ENCODE results near the gene BABAM2. TPM values are rescaled to one million over a fixed set of nuclear protein-coding genes. Genes with fewer than 3 reads are reported as not detected.

BABAM2 gene
- total and polyA plus RNA-seq, 7 donors: 22.9 to 52.3 (median 25.2) TPM

- TF ChIP-seq POLR2AphosphoS5 (IDR thresholded peaks at IDR 0.05): no peak
- no peak for TF ChIP-seq POLR2A (IDR thresholded peaks at IDR 0.05)
- 99% methylated on average over 2 of the region's 2 CpGs for WGBS, 2 donors
- H3K4me1 ChIP-seq: peaks cover 0 to 20% (median 19%) of the 10 kb centered on the region in 4 donors
- H3K9me3 ChIP-seq: no peaks in the 10 kb centered on the region
- DNase-seq: no peak
- intact Hi-C loops (cut with DNase I): no loop called here
- H3K27me3 ChIP-seq: no peaks in the 10 kb centered on the region
- no peak overlapping the region for H3K4me3 ChIP-seq
- no peak overlapping the region for H3K27ac ChIP-seq
- no peaks in the 10 kb centered on the region for H3K36me3 ChIP-seq
Observed at GRCh38 chr2:28297531-28297930, 407.0 kb downstream of the BABAM2 start.

GRCh38 chr2:28298406-28298805, 407.9 kb downstream of the BABAM2 start:
- TF ChIP-seq POLR2AphosphoS5 (IDR thresholded peaks at IDR 0.05) (no peak), EP300 (IDR thresholded peaks at IDR 0.05) (no peak), POLR2A (IDR thresholded peaks at IDR 0.05) (no peak)
- TF ChIP-seq, protein P1, sequence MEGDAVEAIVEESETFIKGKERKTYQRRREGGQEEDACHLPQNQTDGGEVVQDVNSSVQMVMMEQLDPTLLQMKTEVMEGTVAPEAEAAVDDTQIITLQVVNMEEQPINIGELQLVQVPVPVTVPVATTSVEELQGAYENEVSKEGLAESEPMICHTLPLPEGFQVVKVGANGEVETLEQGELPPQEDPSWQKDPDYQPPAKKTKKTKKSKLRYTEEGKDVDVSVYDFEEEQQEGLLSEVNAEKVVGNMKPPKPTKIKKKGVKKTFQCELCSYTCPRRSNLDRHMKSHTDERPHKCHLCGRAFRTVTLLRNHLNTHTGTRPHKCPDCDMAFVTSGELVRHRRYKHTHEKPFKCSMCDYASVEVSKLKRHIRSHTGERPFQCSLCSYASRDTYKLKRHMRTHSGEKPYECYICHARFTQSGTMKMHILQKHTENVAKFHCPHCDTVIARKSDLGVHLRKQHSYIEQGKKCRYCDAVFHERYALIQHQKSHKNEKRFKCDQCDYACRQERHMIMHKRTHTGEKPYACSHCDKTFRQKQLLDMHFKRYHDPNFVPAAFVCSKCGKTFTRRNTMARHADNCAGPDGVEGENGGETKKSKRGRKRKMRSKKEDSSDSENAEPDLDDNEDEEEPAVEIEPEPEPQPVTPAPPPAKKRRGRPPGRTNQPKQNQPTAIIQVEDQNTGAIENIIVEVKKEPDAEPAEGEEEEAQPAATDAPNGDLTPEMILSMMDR (IDR thresholded peaks at IDR 0.05): no peak
- no peak overlapping the region for H3K4me3 ChIP-seq
- no peaks in the 10 kb centered on the region for H3K27me3 ChIP-seq
- peak overlapping the region in 1 of 4 donors; percentile 89 for H3K27ac ChIP-seq
- no peak for DNase-seq
- no peaks in the 10 kb centered on the region for H3K9me3 ChIP-seq
- H3K4me1 ChIP-seq: peaks cover 0 to 20% (median 19%) of the 10 kb centered on the region in 4 donors
- intact Hi-C loops (cut with DNase I): no loop called here
- 88 to 94% methylated on average over 3 of the region's 3 CpGs for WGBS, 2 donors
- no peaks in the 10 kb centered on the region for H3K36me3 ChIP-seq

DNA sequence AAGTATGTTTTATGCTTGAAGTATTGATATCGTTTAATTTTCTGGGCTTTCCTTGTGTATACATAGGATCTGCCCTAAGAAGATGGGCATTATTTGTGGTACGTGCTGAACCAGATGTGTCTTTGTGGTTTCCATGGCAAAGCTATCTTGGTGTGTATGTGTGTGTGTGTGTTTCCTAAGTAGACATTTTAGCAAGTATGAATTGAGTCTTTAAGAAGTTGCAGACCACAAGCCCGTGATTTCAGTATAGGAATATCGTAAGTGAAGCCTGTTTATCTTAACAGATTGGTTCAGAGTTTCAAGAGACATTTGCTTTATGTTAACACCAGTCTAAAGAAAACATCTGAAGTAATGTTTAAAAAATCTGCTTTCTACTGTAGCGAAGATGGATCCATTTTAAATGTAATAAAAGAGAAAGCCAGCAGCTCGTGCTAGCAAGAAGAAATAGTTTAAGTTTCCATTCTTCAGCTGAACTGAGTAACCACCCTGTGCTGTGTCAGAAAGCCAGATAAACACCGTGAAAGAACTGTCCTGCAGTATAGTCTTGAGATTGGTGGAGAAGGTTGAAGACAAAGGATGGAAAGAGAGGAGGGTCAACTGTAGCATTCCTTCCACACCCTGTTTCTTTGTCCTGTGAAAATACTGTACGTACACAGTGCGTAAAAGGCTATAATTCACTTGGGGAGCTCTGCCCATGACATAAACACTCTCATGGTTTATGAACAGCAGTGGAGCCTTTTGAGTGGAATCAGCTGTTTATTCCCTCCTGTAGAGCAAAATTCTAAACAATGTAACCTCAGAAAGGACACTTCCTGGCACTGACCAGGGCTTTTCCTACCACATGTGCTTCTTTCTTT, 410.2 kb downstream of the BABAM2 start:
- WGBS, 2 donors: 65 to 68% methylated on average over 9 of the region's 9 CpGs
- peak overlapping the region; percentile 72 to 89 (median 82) for H3K27ac ChIP-seq
- intact Hi-C loops (cut with DNase I): loop anchor here (1.0 to 5.0 kb wide), 4 partner anchors 42 to 528 kb away; partner anchors contain the start of genes BABAM2, MRPL33 and RBKS
- no peaks in the 10 kb centered on the region for H3K27me3 ChIP-seq
- H3K9me3 ChIP-seq: no peaks in the 10 kb centered on the region
- peak; percentile 77 for DNase-seq
- peaks cover 0 to 20% (median 19%) of the 10 kb centered on the region in 4 donors for H3K4me1 ChIP-seq
- TF ChIP-seq POLR2A (IDR thresholded peaks at IDR 0.05): no peak
- TF ChIP-seq, protein P1 (IDR thresholded peaks at IDR 0.05): no peak
- TF ChIP-seq EP300 (IDR thresholded peaks at IDR 0.05): peak; percentile 86 to 97 (median 96)
- TF ChIP-seq POLR2AphosphoS5 (IDR thresholded peaks at IDR 0.05): peak; percentile 76 to 91 (median 84)
- no peaks in the 10 kb centered on the region for H3K36me3 ChIP-seq
- peak overlapping the region; percentile 13 to 36 (median 26) for H3K4me3 ChIP-seq

DNA sequence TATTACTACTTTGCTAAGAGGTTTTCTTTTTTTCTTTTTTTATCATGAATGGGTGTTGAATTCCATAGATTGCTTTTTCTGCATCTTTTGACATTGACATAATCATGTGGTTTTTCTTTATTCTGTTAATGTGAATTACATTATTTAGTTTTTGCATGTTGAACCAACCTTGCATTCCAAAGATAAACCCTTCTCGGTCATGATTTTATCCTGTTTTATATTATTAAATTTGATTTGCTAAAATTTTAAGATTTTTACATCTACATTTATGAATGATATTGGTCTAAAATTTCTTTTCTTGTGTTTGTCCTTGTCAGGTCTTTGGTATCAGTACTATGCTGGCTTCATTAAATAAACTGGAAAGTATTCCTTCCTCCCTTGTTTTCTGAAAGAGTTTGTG, 414.7 kb downstream of the BABAM2 start:
- no peak overlapping the region for H3K4me3 ChIP-seq
- intact Hi-C loops (cut with DNase I): no loop called here
- no peak overlapping the region for H3K27ac ChIP-seq
- H3K27me3 ChIP-seq: no peaks in the 10 kb centered on the region
- WGBS, 2 donors: 96 to 97% methylated on average over 1 of the region's 1 CpG
- peaks cover 0 to 16% (median 12%) of the 10 kb centered on the region in 4 donors for H3K4me1 ChIP-seq
- TF ChIP-seq EP300 (IDR thresholded peaks at IDR 0.05): no peak
- no peak for TF ChIP-seq POLR2A (IDR thresholded peaks at IDR 0.05)
- TF ChIP-seq POLR2AphosphoS5 (IDR thresholded peaks at IDR 0.05): no peak
- TF ChIP-seq, protein P1 (IDR thresholded peaks at IDR 0.05): no peak
- DNase-seq: no peak
- no peaks in the 10 kb centered on the region for H3K9me3 ChIP-seq
- no peaks in the 10 kb centered on the region for H3K36me3 ChIP-seq

DNA sequence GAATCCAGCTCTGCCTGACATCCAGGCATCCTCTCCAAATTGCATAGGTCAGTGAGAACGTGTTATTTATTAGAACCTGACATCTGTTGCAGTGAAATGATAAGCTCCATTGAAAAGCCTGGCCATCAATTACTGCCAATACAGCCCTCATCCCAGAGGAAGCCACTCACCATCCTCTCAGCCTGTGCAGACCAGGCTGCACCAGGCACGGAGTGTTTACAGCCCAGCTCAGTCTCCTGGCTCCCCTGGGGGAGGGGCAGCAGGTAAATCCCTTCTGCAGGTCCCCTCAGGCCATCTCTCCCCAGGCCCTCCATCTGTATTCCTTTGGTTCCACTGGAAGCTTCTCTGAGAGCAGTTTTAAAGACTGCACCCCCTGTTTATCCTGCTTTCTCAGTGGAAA, 419.6 kb downstream of the BABAM2 start:
- Histone ChIP-seq H3K4me3 (no peak overlapping the region), H3K27ac (no peak overlapping the region), H3K36me3 (no peaks in the 10 kb centered on the region), H3K9me3 (no peaks in the 10 kb centered on the region), H3K27me3 (no peaks in the 10 kb centered on the region), H3K4me1 (peaks cover 0 to 14% (median 2%) of the 10 kb centered on the region in 4 donors)
- no peak for DNase-seq
- TF ChIP-seq POLR2AphosphoS5 (IDR thresholded peaks at IDR 0.05) (no peak), EP300 (IDR thresholded peaks at IDR 0.05) (no peak), POLR2A (IDR thresholded peaks at IDR 0.05) (no peak)
- TF ChIP-seq, protein P1 (IDR thresholded peaks at IDR 0.05): no peak
- intact Hi-C loops (cut with DNase I): no loop called here
- 86 to 89% methylated on average over 2 of the region's 2 CpGs for WGBS, 2 donors

Data from sigmoid colon (tissue), 7 donors.